HG03565 (cell line): ENCODE measurements around the gene HPCAL1.

Experiments used
- ATAC-seq: cut with Tn5 transposase; IDR thresholded peaks from one replicate; pipeline ENCODE4 v1.9.1; 2021; ENCODE audit warnings: mild to moderate bottlenecking, moderate library complexity; ENCODE audit not compliant: unreplicated experiment

HPCAL1 gene

DNA sequence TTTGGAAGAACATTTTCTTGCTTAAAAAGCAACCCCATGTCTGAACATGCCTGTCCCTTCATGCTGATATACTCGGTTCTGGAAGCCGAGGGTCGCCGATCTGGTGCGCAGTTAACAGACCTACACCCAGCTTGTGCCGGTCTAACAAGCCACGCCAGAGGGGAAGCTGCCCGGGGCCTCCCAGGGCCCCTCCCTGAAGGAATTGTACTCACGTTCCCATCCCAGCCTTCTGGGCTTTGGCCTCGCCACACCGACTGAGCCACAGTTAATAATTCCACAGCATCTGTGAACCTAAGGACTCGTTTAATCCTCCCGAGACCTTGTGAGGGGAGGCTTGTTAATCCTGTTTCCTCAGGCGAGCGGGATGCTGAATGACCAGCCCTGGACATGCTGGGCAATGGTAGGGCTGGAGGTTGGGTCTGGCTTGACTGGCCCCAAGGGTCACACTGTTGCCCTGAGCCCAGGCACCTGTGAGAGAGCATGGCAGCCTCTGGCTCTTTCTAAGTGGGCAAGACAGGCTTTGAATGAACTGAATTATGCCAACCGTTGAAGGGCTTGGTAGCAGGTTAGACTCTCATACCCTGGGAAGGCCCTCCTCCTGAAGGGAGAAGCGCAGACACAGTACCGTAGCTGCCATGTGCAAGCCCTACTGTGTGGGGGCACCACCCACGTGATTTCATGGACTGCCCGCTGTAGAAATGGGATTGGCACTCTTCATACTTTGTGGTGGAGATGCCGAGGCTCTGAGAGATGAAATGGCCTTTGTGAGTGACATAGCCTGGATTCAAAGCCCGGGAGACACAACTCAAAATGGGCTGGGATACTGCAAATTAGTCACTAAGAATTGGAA lies 173.3 kb downstream of the HPCAL1 start:
- no peak for ATAC-seq

DNA sequence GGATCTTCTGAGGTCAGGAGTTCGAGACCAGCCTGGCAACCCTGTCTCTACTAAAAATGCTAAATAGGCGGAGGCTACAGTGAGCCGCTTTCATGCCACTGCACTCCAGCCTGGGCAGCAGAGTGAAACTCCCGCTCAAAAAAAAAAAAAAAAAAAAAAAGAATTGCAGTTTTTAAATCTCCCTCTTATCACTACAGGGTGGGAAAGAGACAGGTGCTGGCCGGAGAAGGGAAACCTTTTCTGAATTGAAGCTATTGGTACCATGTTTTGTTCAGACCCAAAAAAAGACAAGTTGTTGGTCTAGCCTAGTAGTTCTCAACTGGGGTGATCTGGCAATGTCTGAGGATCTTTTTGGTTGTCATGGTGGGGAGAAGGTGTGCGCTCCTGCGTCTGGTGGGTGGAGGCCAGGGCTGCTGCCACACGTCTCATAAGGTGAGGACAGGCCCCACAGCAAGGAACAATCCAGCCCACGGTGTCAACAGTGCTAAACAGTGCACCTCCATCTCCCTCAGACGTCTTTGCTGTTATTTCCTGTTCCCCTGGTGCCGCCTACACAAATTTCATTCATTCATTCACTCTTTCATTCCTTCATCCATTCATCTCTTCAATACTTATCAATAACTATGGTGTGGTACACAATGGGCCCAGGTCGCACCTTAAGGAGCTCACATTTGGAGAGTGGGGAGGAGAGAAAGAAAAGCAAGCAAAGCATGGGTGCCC lies 174.2 kb downstream of the HPCAL1 start:
- ATAC-seq: no peak
